CD14-positive monocyte (primary cell): Measurements from ENCODE around the gene LTBP3. TPM values are rescaled to one million over a fixed set of nuclear protein-coding genes. Genes with fewer than 3 reads are reported as not detected.
A peak's percentile ranks its signal among the peaks of the same experiment; 100 is the strongest.

Experiments
- DNase-seq, 3 donors: peaks; one replicate each; pipeline ENCODE4 v3.0.0-alpha.2; 2011 to 2022
- H2AFZ ChIP-seq: 2 replicates; pipeline ENCODE4 v1.6.0; 2012; ENCODE audit warnings: mild to moderate bottlenecking, low read depth, low read length, inconsistent platforms; ENCODE audit not compliant: insufficient read depth, poor library complexity, severe bottlenecking
- H3K27ac ChIP-seq, 2 donors: 1 replicate in 1 of 2; 2 replicates in 1 of 2; pipeline ENCODE4 v1.5.1; 2012 to 2013; ENCODE audit warnings: low read length in 2 of 2, control low read depth in 1 of 2, inconsistent platforms in 1 of 2, low read depth in 1 of 2, mild to moderate bottlenecking in 1 of 2
- H3K27me3 ChIP-seq, 2 donors: one replicate each; pipeline versions ENCODE4 v1.6.0 to v1.6.1; 2011 to 2013; ENCODE audit warnings: low read length in 2 of 2; ENCODE audit not compliant: control insufficient read depth in 2 of 2, insufficient read depth in 2 of 2
- H3K36me3 ChIP-seq, 2 donors: replicated peaks in 1 of 2; 1 replicate in 1 of 2; 2 replicates in 1 of 2; pipeline versions ENCODE4 v1.5.1 to v1.6.1; 2012 to 2013; ENCODE audit warnings: low read length in 2 of 2, control low read depth in 1 of 2, inconsistent platforms in 1 of 2, mild to moderate bottlenecking in 1 of 2; ENCODE audit not compliant: insufficient read depth in 2 of 2, control insufficient read depth in 1 of 2
- H3K4me1 ChIP-seq, 2 donors: 1 replicate in 1 of 2; 2 replicates in 1 of 2; pipeline versions ENCODE4 v1.5.1 to v1.6.1; 2012 to 2013; ENCODE audit warnings: low read length in 2 of 2, control low read depth in 1 of 2, inconsistent platforms in 1 of 2, mild to moderate bottlenecking in 1 of 2, moderate library complexity in 1 of 2; ENCODE audit not compliant: insufficient read depth in 2 of 2, control insufficient read depth in 1 of 2
- H3K4me2 ChIP-seq: replicated peaks from 2 replicates; pipeline ENCODE3; 2012; ENCODE audit warnings: low read length, moderate library complexity, mild to moderate bottlenecking; ENCODE audit not compliant: poor library complexity, severe bottlenecking; ENCODE audit errors: extremely low read depth
- H3K4me3 ChIP-seq, 3 experiments: fragments of 200-600 bp in 1 of 3; sonication (generic) in 1 of 3; replicated peaks in 1 of 3; 1 replicate in 2 of 3; 2 replicates in 1 of 3; pipeline ENCODE4 v1.5.1; 2011 to 2013; ENCODE audit warnings: low read length in 3 of 3, mild to moderate bottlenecking in 3 of 3, control low read depth in 2 of 3, low read depth in 2 of 3, inconsistent platforms in 1 of 3, moderate library complexity in 1 of 3
- H3K79me2 ChIP-seq: 2 replicates; pipeline ENCODE4 v1.6.0; 2012; ENCODE audit warnings: mild to moderate bottlenecking, control low read depth, inconsistent platforms, low read length, moderate library complexity; ENCODE audit not compliant: insufficient read depth
- H3K9ac ChIP-seq: 2 replicates; pipeline ENCODE4 v1.6.0; 2017; ENCODE audit warnings: low read length, mild to moderate bottlenecking; ENCODE audit not compliant: insufficient read depth, poor library complexity, severe bottlenecking
- H3K9me3 ChIP-seq, 2 donors: replicated peaks in 1 of 2; 1 replicate in 1 of 2; 2 replicates in 1 of 2; pipeline versions ENCODE4 v1.5.1 to v1.6.1; 2012 to 2013; ENCODE audit warnings: low read length in 2 of 2, control low read depth in 1 of 2; ENCODE audit not compliant: control insufficient read depth in 1 of 2, insufficient read depth in 1 of 2
- H4K20me1 ChIP-seq: 2 replicates; pipeline ENCODE4 v1.6.0; 2012; ENCODE audit warnings: mild to moderate bottlenecking, low read length, control low read depth, moderate library complexity; ENCODE audit not compliant: insufficient read depth
- H3K27ac Mint-ChIP-seq, 7 donors: one replicate each; pipeline ENCODE4 v1.8.0; 2020; ENCODE audit warnings: mild to moderate bottlenecking in 7 of 7, mixed read lengths in 7 of 7, moderate library complexity in 6 of 7, inconsistent platforms in 2 of 7
- H3K27me3 Mint-ChIP-seq, 3 donors: one replicate each; pipeline ENCODE4 v1.8.0; 2021 to 2022; ENCODE audit warnings: low read depth in 3 of 3, mild to moderate bottlenecking in 3 of 3, mixed read lengths in 3 of 3, moderate library complexity in 3 of 3, inconsistent platforms in 1 of 3
- H3K36me3 Mint-ChIP-seq, 2 donors: one replicate each; pipeline ENCODE4 v1.8.0; 2020; ENCODE audit warnings: mixed read lengths in 2 of 2, inconsistent platforms in 1 of 2, mild to moderate bottlenecking in 1 of 2
- H3K4me1 Mint-ChIP-seq: one replicate; pipeline ENCODE4 v1.8.0; 2020; ENCODE audit warnings: mild to moderate bottlenecking, mixed read lengths
- H3K4me3 Mint-ChIP-seq, 2 donors: one replicate each; pipeline ENCODE4 v1.8.0; 2020; ENCODE audit warnings: mild to moderate bottlenecking in 2 of 2, mixed read lengths in 2 of 2, moderate library complexity in 1 of 2
- H3K9me3 Mint-ChIP-seq, 7 donors: one replicate each; pipeline ENCODE4 v1.8.0; 2020 to 2022; ENCODE audit warnings: mixed read lengths in 7 of 7, mild to moderate bottlenecking in 6 of 7, moderate library complexity in 6 of 7, inconsistent platforms in 2 of 7
- CTCF ChIP-seq: fragments of 200-600 bp; IDR thresholded peaks from one replicate; pipeline ENCODE4 v1.8.0; 2022; ENCODE audit warnings: antibody characterized with exemption, mild to moderate bottlenecking
- WGBS: methylation state at CpG from one replicate; pipeline ENCODE4 v1.1.5; 2013; ENCODE audit warnings: missing lambda C conversion rate; ENCODE audit not compliant: insufficient coverage; 5-methylcytosine and 5-hydroxymethylcytosine counted together
- intact Hi-C, 2 donors: fragments of 100-400 bp; cut with micrococcal nuclease; formaldehyde crosslinking; loops; one replicate each; pipeline versions ENCODE4 v1.15.0 to v1.15.1; 2023
- polyA plus RNA-seq, 3 donors: library from polyadenylated mRNA; depleted of rRNA in 1 of 3; unstranded in 2 of 3; stranded (reverse) in 1 of 3; fragments of 300-500 nt in 2 of 3; fragments of >200 nt in 1 of 3; fragmentation: Illumina TruSeq in 2 of 3; gene quantifications; 1 replicate in 2 of 3; 2 replicates in 1 of 3; pipeline ENCODE4 v1.2.3, GENCODE V29; 2012 to 2021

The LTBP3 gene
- polyA plus RNA-seq, 3 donors, result 3.4 to 19.4 (median 4.6) TPM

- Histone ChIP-seq H3K9ac (peak overlapping the region; percentile 56), H3K27me3 (no peaks in the 10 kb centered on the region), H4K20me1 (no peaks in the 10 kb centered on the region), H3K4me3 (peak overlapping the region in 1 of 3 experiments; percentile 54), H3K4me1 (peaks cover 84 to 95% of the 10 kb centered on the region in 2 donors), H3K79me2 (peaks cover 52% of the 10 kb centered on the region), H2AFZ (no peak overlapping the region), H3K36me3 (no peaks in the 10 kb centered on the region), H3K4me2 (peak overlapping the region; percentile 74), H3K27ac (peak overlapping the region; percentile 96 to 97), H3K9me3 (no peaks in the 10 kb centered on the region)
- Mint-ChIP-seq H3K4me3 (peak overlapping the region; percentile 75 to 83), H3K9me3 (no peaks in the 10 kb centered on the region), H3K27me3 (peaks cover 0 to 3% (median 2%) of the 10 kb centered on the region in 3 donors), H3K36me3 (no peaks in the 10 kb centered on the region), H3K27ac (peak overlapping the region in 6 of 7 donors; percentile 96 to 99 (median 99)), H3K4me1 (peaks cover 79% of the 10 kb centered on the region)
- intact Hi-C loops, result loop anchor here in 1 of 2 donors (2.0 kb wide), 1 partner anchor 15 kb away; no protein-coding TSS in a partner anchor
- TF ChIP-seq CTCF, result no peak
- WGBS, result 18% methylated on average over 7 of the region's 17 CpGs
- DNase-seq, result peak; percentile 64 to 89 (median 81)
Observed at GRCh38 chr11:65491614-65492386, 66.4 kb downstream of the LTBP3 start.

GRCh38 chr11:65491163-65491465 lies 67.0 kb downstream of the LTBP3 start:
- H3K79me2 ChIP-seq, result peaks cover 46% of the 10 kb centered on the region
- H3K9ac ChIP-seq, result no peak overlapping the region
- H4K20me1 ChIP-seq, result no peaks in the 10 kb centered on the region
- H3K27ac ChIP-seq, result peak overlapping the region in 1 of 2 donors; percentile 96
- H3K4me3 ChIP-seq, result peak overlapping the region in 1 of 3 experiments; percentile 54
- no peak for DNase-seq
- peaks cover 75% of the 10 kb centered on the region for H3K4me1 Mint-ChIP-seq
- no peak overlapping the region for H2AFZ ChIP-seq
- 78% methylated on average over 3 of the region's 3 CpGs for WGBS
- H3K4me3 Mint-ChIP-seq, result no peak overlapping the region
- H3K36me3 ChIP-seq, result no peaks in the 10 kb centered on the region
- peak overlapping the region in 5 of 7 donors; percentile 96 to 99 (median 99) for H3K27ac Mint-ChIP-seq
- no peaks in the 10 kb centered on the region for H3K36me3 Mint-ChIP-seq
- intact Hi-C loops, result no loop called here
- peaks cover 0 to 3% (median 2%) of the 10 kb centered on the region in 3 donors for H3K27me3 Mint-ChIP-seq
- no peaks in the 10 kb centered on the region for H3K27me3 ChIP-seq
- H3K4me1 ChIP-seq, result peaks cover 79 to 91% of the 10 kb centered on the region in 2 donors
- peak overlapping the region; percentile 74 for H3K4me2 ChIP-seq
- no peaks in the 10 kb centered on the region for H3K9me3 ChIP-seq
- H3K9me3 Mint-ChIP-seq, result no peaks in the 10 kb centered on the region
- no peak for TF ChIP-seq CTCF
